Neural cell (in vitro differentiated cells): ENCODE measurements around the gene FA2H. TPM values are rescaled to one million over a fixed set of nuclear protein-coding genes. Genes with fewer than 3 reads are reported as not detected.

Source experiments
- H2AFZ ChIP-seq: fragments of 200-600, 300-800 bp; sonication (generic), shearing (Covaris generic); 2 replicates; pipeline ENCODE4 v1.6.0; 2014; ENCODE audit warnings: low read depth, mild to moderate bottlenecking, antibody characterized with exemption, low read length, moderate library complexity
- H3F3A ChIP-seq: fragments of 200-600 bp; shearing (Covaris generic); 2 replicates; pipeline ENCODE4 v1.6.1; 2016; ENCODE audit warnings: mild to moderate bottlenecking, moderate library complexity, mixed read lengths, antibody characterized with exemption, low read length; ENCODE audit not compliant: insufficient read depth, poor library complexity, severe bottlenecking
- H3K27ac ChIP-seq: fragments of 200-600, 300-800 bp; sonication (generic), shearing (Covaris generic); 2 replicates; pipeline ENCODE4 v1.5.1; 2014; ENCODE audit warnings: mild to moderate bottlenecking, low read length, moderate library complexity
- H3K27me3 ChIP-seq: fragments of 300-800, 200-600 bp; sonication (generic), shearing (Covaris generic); 2 replicates; pipeline ENCODE4 v1.6.0; 2014; ENCODE audit warnings: mild to moderate bottlenecking, low read depth, low read length, moderate library complexity; ENCODE audit not compliant: insufficient read depth
- H3K36me3 ChIP-seq: fragments of 300-800, 200-600 bp; sonication (generic), shearing (Covaris generic); 2 replicates; pipeline ENCODE4 v1.5.1; 2014; ENCODE audit warnings: mild to moderate bottlenecking, antibody characterized with exemption, low read length, moderate library complexity; ENCODE audit not compliant: insufficient read depth
- H3K4me2 ChIP-seq: fragments of 300-800, 200-600 bp; sonication (generic), shearing (Covaris generic); 2 replicates; pipeline ENCODE4 v1.6.0; 2014; ENCODE audit warnings: mild to moderate bottlenecking, low read length
- H3K4me3 ChIP-seq: fragments of 300-800, 200-600 bp; sonication (generic), shearing (Covaris generic); 2 replicates; pipeline ENCODE4 v1.5.1; 2014; ENCODE audit warnings: mild to moderate bottlenecking, low read length, moderate library complexity
- H3K79me2 ChIP-seq: fragments of 200-600 bp; shearing (Covaris generic); replicated peaks from 2 replicates; pipeline ENCODE4 v1.6.0; 2014; ENCODE audit warnings: mild to moderate bottlenecking, low read length, moderate library complexity; ENCODE audit not compliant: insufficient read depth
- H3K9ac ChIP-seq: fragments of 300-800, 200-600 bp; sonication (generic), shearing (Covaris generic); 2 replicates; pipeline ENCODE4 v1.6.1; 2016; ENCODE audit warnings: mild to moderate bottlenecking, low read length, mixed read lengths
- H3K9me2 ChIP-seq: fragments of 200-600 bp; shearing (Covaris generic); 2 replicates; pipeline ENCODE4 v1.6.1; 2016; ENCODE audit warnings: mild to moderate bottlenecking, low read length, mixed read lengths; ENCODE audit not compliant: insufficient read depth
- H3K9me3 ChIP-seq: fragments of 200-600, 300-800 bp; sonication (generic), shearing (Covaris generic); 2 replicates; pipeline ENCODE4 v1.6.1; 2016; ENCODE audit warnings: mild to moderate bottlenecking, mixed run types, low read length, moderate library complexity, mixed read lengths
- H4K20me1 ChIP-seq: fragments of 200-600 bp; shearing (Covaris generic); 2 replicates; pipeline ENCODE4 v1.6.1; 2016; ENCODE audit warnings: mild to moderate bottlenecking, mixed run types; ENCODE audit not compliant: insufficient read depth
- EP300 ChIP-seq: fragments of 450-650 bp; conservative IDR thresholded peaks from 2 replicates; pipeline ENCODE4 v1.6.1; 2014; ENCODE audit warnings: antibody characterized with exemption, mild to moderate bottlenecking, moderate library complexity; ENCODE audit not compliant: poor library complexity, severe bottlenecking
- EZH2 ChIP-seq: fragments of 200-600, 300-800 bp; shearing (Covaris generic), sonication (generic); IDR thresholded peaks from 2 replicates; pipeline ENCODE4 v1.6.1; 2014; ENCODE audit warnings: antibody characterized with exemption, low read length, borderline replicate concordance, mild to moderate bottlenecking; ENCODE audit not compliant: insufficient read depth, poor library complexity, severe bottlenecking
- MXI1 ChIP-seq: fragments of 450-650 bp; conservative IDR thresholded peaks from 2 replicates; pipeline ENCODE4 v1.6.1; 2014; ENCODE audit warnings: antibody characterized with exemption, mild to moderate bottlenecking; ENCODE audit not compliant: poor library complexity, severe bottlenecking
- POLR2AphosphoS5 ChIP-seq: IDR thresholded peaks from 2 replicates; pipeline ENCODE4 v1.6.1; 2012
- RAD21 ChIP-seq: fragments of 450-650 bp; conservative IDR thresholded peaks from 2 replicates; pipeline ENCODE4 v1.6.1; 2014; ENCODE audit warnings: antibody characterized with exemption, mild to moderate bottlenecking, moderate library complexity
- SMC3 ChIP-seq: fragments of 450-650 bp; conservative IDR thresholded peaks from 2 replicates; pipeline ENCODE4 v1.6.1; 2014; ENCODE audit warnings: antibody characterized with exemption, mild to moderate bottlenecking, moderate library complexity; ENCODE audit not compliant: poor library complexity
- TAF1 ChIP-seq: IDR thresholded peaks from 2 replicates; pipeline ENCODE4 v1.6.1; 2012; ENCODE audit warnings: low read depth
- polyA plus RNA-seq: library from polyadenylated mRNA; depleted of rRNA; stranded (reverse); fragments of >200 nt; gene quantifications from 2 replicates; pipeline ENCODE4 v1.2.3, GENCODE V29; 2014
- TF ChIP-seq, protein P1 (sequence below): fragments of 450-650 bp; IDR thresholded peaks from 2 replicates; pipeline ENCODE4 v1.5.1; 2014; ENCODE audit warnings: antibody characterized with exemption, mild to moderate bottlenecking, moderate library complexity; ENCODE audit not compliant: poor library complexity, severe bottlenecking
- TF ChIP-seq, protein P2 (sequence below): IDR thresholded peaks from 2 replicates; pipeline ENCODE4 v1.6.1; 2012; ENCODE audit warnings: borderline replicate concordance

FA2H gene
- polyA plus RNA-seq, 1 donor from 2014 or later: not detected

DNA sequence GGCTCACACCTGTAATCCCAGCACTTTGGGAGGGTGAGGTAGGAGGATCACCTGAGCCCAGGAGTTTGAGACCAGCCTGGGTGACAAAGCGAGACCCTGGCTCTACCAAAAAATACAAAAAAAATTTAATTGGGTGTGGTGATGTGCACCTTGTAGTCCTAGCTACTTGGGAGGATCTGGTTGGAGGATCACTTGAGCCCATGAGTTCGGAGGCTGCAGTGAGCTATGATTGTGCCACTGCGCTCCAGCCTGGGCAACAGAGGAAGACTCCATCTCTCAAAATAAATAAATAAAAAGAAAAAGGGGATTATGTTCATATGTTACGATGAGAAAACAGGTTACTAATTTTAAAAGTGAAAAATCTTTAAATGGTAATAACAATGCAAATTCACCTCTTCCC lies 75.0 kb downstream of the FA2H start:
- Histone ChIP-seq H3K9me3 (no peaks in the 10 kb centered on the region), H3K9me2 (no peaks in the 10 kb centered on the region), H3K27ac (no peak overlapping the region), H3K9ac (no peak overlapping the region), H3K36me3 (no peaks in the 10 kb centered on the region), H3K79me2 (no peaks in the 10 kb centered on the region), H4K20me1 (no peaks in the 10 kb centered on the region), H3K27me3 (peaks cover 16% of the 10 kb centered on the region), H3K4me2 (no peak overlapping the region), H3K4me3 (no peak overlapping the region), H2AFZ (no peak overlapping the region), H3F3A (no peaks in the 10 kb centered on the region)
- TF ChIP-seq MXI1: no peak
- TF ChIP-seq SMC3: no peak
- TF ChIP-seq, protein P1, sequence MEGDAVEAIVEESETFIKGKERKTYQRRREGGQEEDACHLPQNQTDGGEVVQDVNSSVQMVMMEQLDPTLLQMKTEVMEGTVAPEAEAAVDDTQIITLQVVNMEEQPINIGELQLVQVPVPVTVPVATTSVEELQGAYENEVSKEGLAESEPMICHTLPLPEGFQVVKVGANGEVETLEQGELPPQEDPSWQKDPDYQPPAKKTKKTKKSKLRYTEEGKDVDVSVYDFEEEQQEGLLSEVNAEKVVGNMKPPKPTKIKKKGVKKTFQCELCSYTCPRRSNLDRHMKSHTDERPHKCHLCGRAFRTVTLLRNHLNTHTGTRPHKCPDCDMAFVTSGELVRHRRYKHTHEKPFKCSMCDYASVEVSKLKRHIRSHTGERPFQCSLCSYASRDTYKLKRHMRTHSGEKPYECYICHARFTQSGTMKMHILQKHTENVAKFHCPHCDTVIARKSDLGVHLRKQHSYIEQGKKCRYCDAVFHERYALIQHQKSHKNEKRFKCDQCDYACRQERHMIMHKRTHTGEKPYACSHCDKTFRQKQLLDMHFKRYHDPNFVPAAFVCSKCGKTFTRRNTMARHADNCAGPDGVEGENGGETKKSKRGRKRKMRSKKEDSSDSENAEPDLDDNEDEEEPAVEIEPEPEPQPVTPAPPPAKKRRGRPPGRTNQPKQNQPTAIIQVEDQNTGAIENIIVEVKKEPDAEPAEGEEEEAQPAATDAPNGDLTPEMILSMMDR: no peak
- TF ChIP-seq RAD21: no peak
- no peak for TF ChIP-seq EP300
- TF ChIP-seq POLR2AphosphoS5: no peak
- no peak for TF ChIP-seq EZH2
- TF ChIP-seq, protein P2, sequence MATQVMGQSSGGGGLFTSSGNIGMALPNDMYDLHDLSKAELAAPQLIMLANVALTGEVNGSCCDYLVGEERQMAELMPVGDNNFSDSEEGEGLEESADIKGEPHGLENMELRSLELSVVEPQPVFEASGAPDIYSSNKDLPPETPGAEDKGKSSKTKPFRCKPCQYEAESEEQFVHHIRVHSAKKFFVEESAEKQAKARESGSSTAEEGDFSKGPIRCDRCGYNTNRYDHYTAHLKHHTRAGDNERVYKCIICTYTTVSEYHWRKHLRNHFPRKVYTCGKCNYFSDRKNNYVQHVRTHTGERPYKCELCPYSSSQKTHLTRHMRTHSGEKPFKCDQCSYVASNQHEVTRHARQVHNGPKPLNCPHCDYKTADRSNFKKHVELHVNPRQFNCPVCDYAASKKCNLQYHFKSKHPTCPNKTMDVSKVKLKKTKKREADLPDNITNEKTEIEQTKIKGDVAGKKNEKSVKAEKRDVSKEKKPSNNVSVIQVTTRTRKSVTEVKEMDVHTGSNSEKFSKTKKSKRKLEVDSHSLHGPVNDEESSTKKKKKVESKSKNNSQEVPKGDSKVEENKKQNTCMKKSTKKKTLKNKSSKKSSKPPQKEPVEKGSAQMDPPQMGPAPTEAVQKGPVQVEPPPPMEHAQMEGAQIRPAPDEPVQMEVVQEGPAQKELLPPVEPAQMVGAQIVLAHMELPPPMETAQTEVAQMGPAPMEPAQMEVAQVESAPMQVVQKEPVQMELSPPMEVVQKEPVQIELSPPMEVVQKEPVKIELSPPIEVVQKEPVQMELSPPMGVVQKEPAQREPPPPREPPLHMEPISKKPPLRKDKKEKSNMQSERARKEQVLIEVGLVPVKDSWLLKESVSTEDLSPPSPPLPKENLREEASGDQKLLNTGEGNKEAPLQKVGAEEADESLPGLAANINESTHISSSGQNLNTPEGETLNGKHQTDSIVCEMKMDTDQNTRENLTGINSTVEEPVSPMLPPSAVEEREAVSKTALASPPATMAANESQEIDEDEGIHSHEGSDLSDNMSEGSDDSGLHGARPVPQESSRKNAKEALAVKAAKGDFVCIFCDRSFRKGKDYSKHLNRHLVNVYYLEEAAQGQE: no peak
- TF ChIP-seq TAF1: no peak

DNA sequence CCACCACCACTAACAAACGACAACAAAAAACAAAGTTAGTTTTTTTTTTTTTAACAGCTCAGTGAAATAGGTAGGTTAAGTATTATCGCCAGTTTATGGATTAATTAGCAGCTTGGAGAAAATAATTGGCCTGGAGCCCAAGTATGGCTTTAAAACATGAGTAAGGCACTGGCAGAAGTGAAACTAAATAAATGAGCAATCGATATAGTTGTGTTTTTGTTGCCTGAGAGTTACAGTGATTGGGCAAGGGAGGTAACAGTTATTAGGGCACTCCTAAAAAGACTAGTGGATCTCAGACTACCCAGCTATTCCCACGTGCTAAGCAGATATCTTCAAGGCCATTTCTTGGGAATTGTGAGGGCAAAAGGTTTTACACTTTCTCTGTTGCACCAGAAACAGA lies 76.4 kb downstream of the FA2H start:
- Histone ChIP-seq H3K4me3 (no peak overlapping the region), H3K9me3 (no peaks in the 10 kb centered on the region), H2AFZ (no peak overlapping the region), H3K4me2 (no peak overlapping the region), H3K27ac (no peak overlapping the region), H3K9ac (no peak overlapping the region), H3F3A (no peaks in the 10 kb centered on the region), H3K9me2 (no peaks in the 10 kb centered on the region), H4K20me1 (no peaks in the 10 kb centered on the region), H3K27me3 (peaks cover 16% of the 10 kb centered on the region), H3K36me3 (no peaks in the 10 kb centered on the region), H3K79me2 (no peaks in the 10 kb centered on the region)
- TF ChIP-seq EP300 (no peak), MXI1 (no peak), SMC3 (no peak), POLR2AphosphoS5 (no peak), RAD21 (no peak), TAF1 (no peak), EZH2 (no peak)
- TF ChIP-seq, protein P1: no peak
- TF ChIP-seq, protein P2: no peak
